ENCODE data around the gene SLC47A2. TPM values are rescaled to one million over a fixed set of nuclear protein-coding genes. Genes with fewer than 3 reads are reported as not detected.
A peak's percentile ranks its signal among the peaks of the same experiment; 100 is the strongest.

The SLC47A2 gene
- total RNA-seq, 2 donors from 2014 or later: 0.16 to 0.25 TPM

- H3K27ac ChIP-seq: no peak overlapping the region
- no peak for TF ChIP-seq CTCF (IDR thresholded peaks at IDR 0.05)
- H3K9me3 ChIP-seq: no peaks in the 10 kb centered on the region
- intact Hi-C loops (cut with DNase I): no loop called here
- no peaks in the 10 kb centered on the region for H3K36me3 ChIP-seq
- peak; percentile 9 for DNase-seq
- no peak overlapping the region for H3K9ac ChIP-seq (ENCODE audit: low read depth in 2 of 2, low read length in 2 of 2)
- no peaks in the 10 kb centered on the region for H3K4me1 ChIP-seq
- no peak overlapping the region for H3K4me3 ChIP-seq
- no peaks in the 10 kb centered on the region for H3K27me3 ChIP-seq
Observed at GRCh38 chr17:19706791-19707727, 9.3 kb downstream of the SLC47A2 start.

GRCh38 chr17:19705771-19706770 lies 10.3 kb downstream of the SLC47A2 start:
- Histone ChIP-seq H3K9ac (ENCODE audit: low read depth in 2 of 2, low read length in 2 of 2) (no peak overlapping the region), H3K9me3 (no peaks in the 10 kb centered on the region), H3K27me3 (no peaks in the 10 kb centered on the region), H3K4me1 (no peaks in the 10 kb centered on the region), H3K36me3 (no peaks in the 10 kb centered on the region), H3K4me3 (no peak overlapping the region), H3K27ac (no peak overlapping the region)
- no peak for TF ChIP-seq CTCF (IDR thresholded peaks at IDR 0.05)
- DNase-seq: no peak
- intact Hi-C loops (cut with DNase I): no loop called here

- Histone ChIP-seq H3K9ac (ENCODE audit: low read depth in 2 of 2, low read length in 2 of 2) (no peak overlapping the region), H3K9me3 (no peaks in the 10 kb centered on the region), H3K4me1 (no peaks in the 10 kb centered on the region), H3K36me3 (no peaks in the 10 kb centered on the region), H3K27ac (no peak overlapping the region), H3K27me3 (no peaks in the 10 kb centered on the region), H3K4me3 (no peak overlapping the region)
- DNase-seq: no peak
- TF ChIP-seq CTCF (IDR thresholded peaks at IDR 0.05): no peak
- intact Hi-C loops (cut with DNase I): no loop called here
Observed at GRCh38 chr17:19705201-19705600, 11.2 kb downstream of the SLC47A2 start.

- Histone ChIP-seq H3K27ac (no peak overlapping the region), H3K27me3 (no peaks in the 10 kb centered on the region), H3K9me3 (no peaks in the 10 kb centered on the region), H3K4me3 (no peak overlapping the region), H3K9ac (ENCODE audit: low read depth in 2 of 2, low read length in 2 of 2) (no peak overlapping the region), H3K36me3 (no peaks in the 10 kb centered on the region), H3K4me1 (no peaks in the 10 kb centered on the region)
- no peak for TF ChIP-seq CTCF (IDR thresholded peaks at IDR 0.05)
- intact Hi-C loops (cut with DNase I): no loop called here
- no peak for DNase-seq
Observed at GRCh38 chr17:19703828-19704613, 12.4 kb downstream of the SLC47A2 start.

Data from colonic mucosa (tissue), 4 donors.